Gastrocnemius medialis (tissue), 4 donors: ENCODE results near the gene SECISBP2. TPM values are rescaled to one million over a fixed set of nuclear protein-coding genes. Genes with fewer than 3 reads are reported as not detected.

Source experiments
- ATAC-seq, 2 donors: fragments of 150-250 bp; one replicate each; pipeline ENCODE4 v1.9.1; 2016
- DNase-seq, 2 donors: peaks; one replicate each; pipeline ENCODE4 v3.0.0-alpha.2; 2019
- H3K27ac ChIP-seq, 4 donors: fragments of 200-600 bp; sonication (generic); 1 replicate in 1 of 4; 2 replicates in 3 of 4; pipeline ENCODE4 v1.5.1; 2016 to 2018; ENCODE audit warnings: mild to moderate bottlenecking in 2 of 4, moderate library complexity in 1 of 4
- H3K27me3 ChIP-seq, 3 donors: fragments of 200-600 bp; sonication (generic) in 2 of 3; 1 replicate in 1 of 3; 2 replicates in 2 of 3; pipeline versions ENCODE4 v1.5.1 to v1.6.0; 2016 to 2019; ENCODE audit warnings: mild to moderate bottlenecking in 1 of 3, moderate library complexity in 1 of 3
- H3K36me3 ChIP-seq, 2 donors: fragments of 200-600 bp; sonication (generic) in 1 of 2; one replicate each; pipeline ENCODE4 v1.5.1; 2017 to 2018
- H3K4me1 ChIP-seq, 2 donors: fragments of 200-600 bp; sonication (generic) in 1 of 2; one replicate each; pipeline ENCODE4 v1.5.1; 2016 to 2017; ENCODE audit warnings: mild to moderate bottlenecking in 2 of 2
- H3K4me3 ChIP-seq, 4 donors: fragments of 200-600 bp; sonication (generic) in 3 of 4; 1 replicate in 1 of 4; 2 replicates in 3 of 4; pipeline ENCODE4 v1.5.1; 2016 to 2019; ENCODE audit warnings: mild to moderate bottlenecking in 2 of 4
- H3K9me3 ChIP-seq, 3 donors: fragments of 200-600 bp; sonication (generic) in 2 of 3; 1 replicate in 1 of 3; 2 replicates in 2 of 3; pipeline ENCODE4 v1.5.1; 2016 to 2019
- POLR2A ChIP-seq, 2 donors: fragments of 450-650 bp; IDR thresholded peaks; one replicate each; pipeline ENCODE4 v1.6.1; 2017; ENCODE audit warnings: antibody characterized with exemption in 2 of 2, mild to moderate bottlenecking in 2 of 2, moderate library complexity in 2 of 2
- in situ Hi-C, 4 donors: fragments of 200-750 bp; cut with MboI; loops; one replicate each; pipeline versions ENCODE4 v1.15.0 to v1.8.0; 2017; ENCODE audit warnings: low sequenced_read_pairs in 4 of 4
- intact Hi-C: fragments of 100-400 bp; cut with DNase I; formaldehyde crosslinking; loops from one replicate; pipeline ENCODE4 v1.15.1; 2023; ENCODE audit warnings: low total_unique reads
- total RNA-seq, 4 donors: library from RNA; depleted of rRNA; stranded (reverse); fragments of >200 nt; gene quantifications; one replicate each; pipeline versions ENCODE4 v1.1.0 to v1.2.3, GENCODE V29; 2016
- TF ChIP-seq, protein P1 (sequence below), 5 experiments: fragments of 450-650 bp in 3 of 5; fragments of 200-600 bp in 2 of 5; sonication (generic) in 2 of 5; IDR thresholded peaks in 4 of 5; conservative IDR thresholded peaks in 1 of 5; 1 replicate in 4 of 5; 2 replicates in 1 of 5; pipeline ENCODE4 v1.5.1; 2016 to 2019; ENCODE audit warnings: antibody characterized with exemption in 5 of 5, mild to moderate bottlenecking in 3 of 5, moderate library complexity in 3 of 5

Gene SECISBP2
- total RNA-seq, 4 donors from 2014 or later: 40.2 to 70.8 (median 54.9) TPM

DNA sequence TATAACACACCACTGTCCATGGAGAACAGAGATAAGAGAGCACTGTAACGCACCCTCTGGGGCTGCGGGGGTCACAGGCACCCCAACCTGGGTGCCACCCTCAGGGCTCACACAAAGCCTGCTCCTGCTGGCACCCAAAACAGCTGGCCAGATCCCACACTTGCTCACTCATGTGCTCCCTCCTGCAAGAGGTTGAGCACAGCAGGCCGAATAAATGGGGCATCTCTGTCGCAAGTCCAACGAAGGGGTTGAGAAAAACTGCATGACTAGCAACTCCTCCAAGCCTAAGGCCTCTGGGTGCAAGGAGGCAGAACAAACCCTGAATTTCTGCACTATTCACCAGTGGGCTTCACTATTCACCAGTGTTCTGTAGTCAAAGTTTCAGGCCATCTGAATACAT lies 80.3 kb downstream of the SECISBP2 start:
- intact Hi-C loops: no loop called here
- Histone ChIP-seq H3K36me3 (peaks cover 0 to 11% of the 10 kb centered on the region in 2 donors), H3K27me3 (no peaks in the 10 kb centered on the region), H3K4me3 (no peak overlapping the region), H3K27ac (no peak overlapping the region), H3K4me1 (peaks cover 0 to 4% of the 10 kb centered on the region in 2 donors), H3K9me3 (no peaks in the 10 kb centered on the region)
- no peak for TF ChIP-seq POLR2A (IDR thresholded peaks at IDR 0.05)
- DNase-seq (no peak), ATAC-seq (no peak)
- in situ Hi-C loops: no loop called here

DNA sequence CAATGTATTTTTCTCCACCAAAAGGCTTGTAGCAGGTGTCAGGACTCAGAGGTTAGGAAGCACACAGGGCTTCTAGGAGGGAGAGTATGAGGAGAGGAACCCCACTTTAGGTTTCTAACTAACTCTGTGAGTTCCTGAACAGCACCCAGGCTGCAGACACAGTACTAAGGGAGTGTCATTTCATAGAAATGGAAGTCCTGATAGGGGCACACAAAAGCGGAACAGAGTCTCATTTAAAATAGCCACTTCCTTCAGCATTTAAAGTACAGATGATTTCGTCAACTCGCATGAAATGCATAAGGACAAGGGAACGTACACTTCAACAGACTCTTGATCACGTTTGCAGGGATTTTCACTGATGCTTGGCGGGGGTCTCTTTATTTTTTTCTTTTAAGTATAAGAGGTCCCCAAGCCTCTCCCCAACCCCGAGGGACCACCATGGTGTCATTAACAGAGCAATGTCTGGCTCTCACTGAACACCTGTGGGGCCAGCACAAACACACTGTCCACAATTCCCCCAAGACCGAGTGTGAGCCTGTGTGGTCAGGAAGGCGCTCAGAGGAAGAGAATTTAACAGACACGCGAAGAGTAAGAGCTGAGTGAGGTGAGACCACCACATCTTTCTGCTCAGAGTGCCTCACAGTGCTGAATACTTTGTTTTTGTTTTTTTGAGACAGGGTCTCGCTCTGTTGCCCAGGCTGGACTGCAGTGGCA lies 82.3 kb downstream of the SECISBP2 start:
- intact Hi-C loops: no loop called here
- peaks cover 0 to 4% of the 10 kb centered on the region in 2 donors for H3K4me1 ChIP-seq
- in situ Hi-C loops: loop anchor here in 1 of 4 donors (25.0 kb wide), 1 partner anchor 137 kb away; no protein-coding TSS in a partner anchor
- TF ChIP-seq POLR2A (IDR thresholded peaks at IDR 0.05): no peak
- TF ChIP-seq, protein P1, sequence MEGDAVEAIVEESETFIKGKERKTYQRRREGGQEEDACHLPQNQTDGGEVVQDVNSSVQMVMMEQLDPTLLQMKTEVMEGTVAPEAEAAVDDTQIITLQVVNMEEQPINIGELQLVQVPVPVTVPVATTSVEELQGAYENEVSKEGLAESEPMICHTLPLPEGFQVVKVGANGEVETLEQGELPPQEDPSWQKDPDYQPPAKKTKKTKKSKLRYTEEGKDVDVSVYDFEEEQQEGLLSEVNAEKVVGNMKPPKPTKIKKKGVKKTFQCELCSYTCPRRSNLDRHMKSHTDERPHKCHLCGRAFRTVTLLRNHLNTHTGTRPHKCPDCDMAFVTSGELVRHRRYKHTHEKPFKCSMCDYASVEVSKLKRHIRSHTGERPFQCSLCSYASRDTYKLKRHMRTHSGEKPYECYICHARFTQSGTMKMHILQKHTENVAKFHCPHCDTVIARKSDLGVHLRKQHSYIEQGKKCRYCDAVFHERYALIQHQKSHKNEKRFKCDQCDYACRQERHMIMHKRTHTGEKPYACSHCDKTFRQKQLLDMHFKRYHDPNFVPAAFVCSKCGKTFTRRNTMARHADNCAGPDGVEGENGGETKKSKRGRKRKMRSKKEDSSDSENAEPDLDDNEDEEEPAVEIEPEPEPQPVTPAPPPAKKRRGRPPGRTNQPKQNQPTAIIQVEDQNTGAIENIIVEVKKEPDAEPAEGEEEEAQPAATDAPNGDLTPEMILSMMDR (IDR thresholded peaks at IDR 0.05 in 4 of 5, conservative IDR thresholded peaks at IDR 0.05 in 1 of 5): no peak
- H3K36me3 ChIP-seq: peaks cover 0 to 11% of the 10 kb centered on the region in 2 donors
- no peak overlapping the region for H3K27ac ChIP-seq
- ATAC-seq: no peak
- H3K9me3 ChIP-seq: no peaks in the 10 kb centered on the region
- no peak for DNase-seq
- H3K27me3 ChIP-seq: no peaks in the 10 kb centered on the region
- H3K4me3 ChIP-seq: no peak overlapping the region

DNA sequence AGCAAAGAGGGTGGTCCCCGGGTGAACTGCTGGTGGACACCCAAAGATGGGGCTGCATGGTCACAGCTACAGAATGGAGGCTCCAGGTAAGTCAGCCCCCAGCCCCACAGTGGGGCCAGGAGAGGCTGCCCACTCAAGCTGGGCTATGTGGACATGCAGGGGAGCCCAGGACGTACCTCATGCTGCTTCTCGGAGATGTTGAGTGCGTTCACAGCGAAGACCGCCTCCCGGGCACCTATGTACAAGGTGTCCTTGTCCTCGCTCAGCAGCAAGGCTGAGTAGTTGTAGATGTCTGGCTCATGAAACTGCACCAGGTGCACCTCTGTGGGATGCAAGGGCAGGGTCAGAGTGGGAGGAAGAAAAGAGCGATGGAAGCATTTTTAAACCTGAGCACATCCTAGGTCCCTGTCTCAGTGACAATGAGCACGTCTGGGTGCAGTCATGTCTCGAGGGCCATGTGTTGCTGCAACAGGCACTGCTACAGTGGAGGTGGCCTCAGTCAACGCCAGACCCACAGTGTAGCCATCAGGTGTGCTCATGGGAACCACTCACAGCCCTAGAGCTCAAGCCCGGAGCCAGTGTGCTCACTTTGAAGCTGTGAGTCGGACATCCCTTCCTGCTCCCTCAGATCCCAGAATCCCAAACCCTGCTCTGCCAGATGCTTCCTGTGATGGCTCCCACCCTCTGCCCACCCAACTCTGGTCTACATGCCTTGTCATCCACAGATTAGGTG lies 84.6 kb downstream of the SECISBP2 start:
- peaks cover 0 to 5% of the 10 kb centered on the region in 2 donors for H3K36me3 ChIP-seq
- no peak for TF ChIP-seq POLR2A (IDR thresholded peaks at IDR 0.05)
- TF ChIP-seq, protein P1 (IDR thresholded peaks at IDR 0.05 in 4 of 5, conservative IDR thresholded peaks at IDR 0.05 in 1 of 5): no peak
- ATAC-seq: no peak
- H3K4me3 ChIP-seq: no peak overlapping the region
- H3K27me3 ChIP-seq: no peaks in the 10 kb centered on the region
- peaks cover 0 to 4% of the 10 kb centered on the region in 2 donors for H3K4me1 ChIP-seq
- no peak overlapping the region for H3K27ac ChIP-seq
- intact Hi-C loops: no loop called here
- no peaks in the 10 kb centered on the region for H3K9me3 ChIP-seq
- no peak for DNase-seq
- in situ Hi-C loops: loop anchor here in 1 of 4 donors (25.0 kb wide), 1 partner anchor 134 kb away; no protein-coding TSS in a partner anchor

DNA sequence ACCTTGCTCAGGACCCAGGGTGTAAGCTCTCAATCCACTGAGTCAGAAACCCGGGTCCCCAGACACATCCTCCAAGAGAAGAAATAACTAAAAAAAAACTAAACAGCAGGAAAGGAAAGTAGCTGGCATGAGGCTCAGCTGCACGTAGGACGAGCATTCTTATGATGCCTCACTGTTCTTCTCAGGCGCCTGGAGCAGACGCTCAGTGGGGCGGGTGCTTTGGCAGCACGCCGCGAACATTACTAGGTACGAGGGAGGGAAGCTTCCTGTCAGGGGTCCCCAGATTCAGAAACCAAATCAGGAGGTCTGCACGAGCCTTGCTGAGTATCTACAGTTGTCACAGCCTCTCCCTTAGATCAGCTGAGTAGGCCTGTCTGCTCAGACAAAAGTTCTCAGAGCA lies 85.8 kb downstream of the SECISBP2 start:
- Histone ChIP-seq H3K4me3 (no peak overlapping the region), H3K36me3 (peaks cover 0 to 5% of the 10 kb centered on the region in 2 donors), H3K27ac (no peak overlapping the region), H3K4me1 (peaks cover 4 to 16% of the 10 kb centered on the region in 2 donors), H3K9me3 (no peaks in the 10 kb centered on the region), H3K27me3 (no peaks in the 10 kb centered on the region)
- in situ Hi-C loops (loop anchor here in 1 of 4 donors (25.0 kb wide), 1 partner anchor 133 kb away; no protein-coding TSS in a partner anchor), intact Hi-C loops (no loop called here)
- TF ChIP-seq, protein P1 (IDR thresholded peaks at IDR 0.05 in 4 of 5, conservative IDR thresholded peaks at IDR 0.05 in 1 of 5): no peak
- TF ChIP-seq POLR2A (IDR thresholded peaks at IDR 0.05): no peak
- DNase-seq: no peak
- ATAC-seq: no peak

DNA sequence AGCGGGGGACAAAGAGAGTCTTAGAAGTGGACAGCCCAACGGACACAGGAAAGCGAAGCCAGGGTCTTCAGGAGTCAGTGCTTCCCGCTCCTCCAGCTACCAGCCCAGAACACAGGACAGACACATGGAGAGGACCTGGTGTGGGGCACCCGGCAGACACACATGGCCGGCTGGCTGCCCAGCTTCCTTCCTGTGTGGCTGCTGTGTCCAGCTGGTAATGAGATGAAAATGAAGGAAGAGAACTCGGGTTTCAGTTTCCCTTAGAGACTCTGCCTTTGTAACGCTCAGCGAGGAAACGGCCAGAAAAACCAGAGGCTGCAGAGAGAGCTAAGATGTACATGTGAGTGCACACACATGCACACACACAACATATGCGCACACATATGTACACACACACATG lies 87.5 kb downstream of the SECISBP2 start:
- Histone ChIP-seq H3K27ac (no peak overlapping the region), H3K36me3 (peaks cover 0 to 5% of the 10 kb centered on the region in 2 donors), H3K4me3 (peak overlapping the region in 1 of 4 donors; percentile 10), H3K9me3 (no peaks in the 10 kb centered on the region), H3K4me1 (peaks cover 19 to 27% of the 10 kb centered on the region in 2 donors), H3K27me3 (no peaks in the 10 kb centered on the region)
- TF ChIP-seq POLR2A (IDR thresholded peaks at IDR 0.05): no peak
- TF ChIP-seq, protein P1 (IDR thresholded peaks at IDR 0.05 in 4 of 5, conservative IDR thresholded peaks at IDR 0.05 in 1 of 5): no peak
- DNase-seq (no peak), ATAC-seq (no peak)
- intact Hi-C loops: no loop called here
- in situ Hi-C loops: loop anchor here in 1 of 4 donors (25.0 kb wide), 1 partner anchor 131 kb away; no protein-coding TSS in a partner anchor
